Measurements from ENCODE around the gene COPG2. TPM values are rescaled to one million over a fixed set of nuclear protein-coding genes. Genes with fewer than 3 reads are reported as not detected.
"Not testable (repeated sequence)": the region's sequence is repeated elsewhere in the genome, so short reads cannot be mapped to it uniquely, and the experiment has no call there.

Gene COPG2
- polyA plus RNA-seq, 5 donors, result 37.2 to 50.7 (median 49.0) TPM

GRCh38 chr7:130570144-130570543, 98.4 kb downstream of the COPG2 start:
- DNase-seq, result not testable (repeated sequence)

GRCh38 chr7:130566898-130567280, 101.7 kb downstream of the COPG2 start:
- DNase-seq, result no peak

GRCh38 chr7:130566168-130566897, 102.2 kb downstream of the COPG2 start:
- peak; percentile 51 to 58 for DNase-seq

GRCh38 chr7:130560972-130561371, 107.6 kb downstream of the COPG2 start:
- DNase-seq, result no peak

GRCh38 chr7:130559184-130559583, 109.4 kb downstream of the COPG2 start:
- no peak for DNase-seq

- DNase-seq, result no peak
These were observed 114.1 kb downstream of the COPG2 start for GRCh38 chr7:130554481-130554880.

- DNase-seq, result no peak
These were observed 115.0 kb downstream of the COPG2 start for GRCh38 chr7:130553398-130554029.

- no peak for DNase-seq
These were observed 124.2 kb downstream of the COPG2 start for GRCh38 chr7:130544356-130544755.

GRCh38 chr7:130543487-130544010, 125.0 kb downstream of the COPG2 start:
- DNase-seq, result no peak

GRCh38 chr7:130542297-130542696, 126.3 kb downstream of the COPG2 start:
- DNase-seq, result not testable (repeated sequence)

- DNase-seq, result not testable (repeated sequence)
These were observed 127.3 kb downstream of the COPG2 start for GRCh38 chr7:130541287-130541686.

GRCh38 chr7:130537894-130538293, 130.7 kb downstream of the COPG2 start:
- DNase-seq, result not testable (repeated sequence)

GRCh38 chr7:130529417-130529816, 139.1 kb downstream of the COPG2 start:
- no peak for DNase-seq

- DNase-seq, result not testable (repeated sequence)
These were observed 140.7 kb downstream of the COPG2 start for GRCh38 chr7:130527752-130528355.

GRCh38 chr7:130524628-130525027, 143.9 kb downstream of the COPG2 start:
- DNase-seq, result no peak

- DNase-seq, result not testable (repeated sequence)
These were observed 144.9 kb downstream of the COPG2 start for GRCh38 chr7:130523519-130524125.

GRCh38 chr7:130521258-130521951, 147.1 kb downstream of the COPG2 start:
- DNase-seq, result no peak

- DNase-seq, result no peak
These were observed 153.1 kb downstream of the COPG2 start for GRCh38 chr7:130515315-130516040.

- DNase-seq, result no peak
These were observed 155.1 kb downstream of the COPG2 start for GRCh38 chr7:130513447-130513846.

GRCh38 chr7:130512038-130512437, 156.5 kb downstream of the COPG2 start:
- DNase-seq, result not testable (repeated sequence)

GRCh38 chr7:130506358-130506757, 162.2 kb downstream of the COPG2 start:
- no peak for DNase-seq

Measured in right lung (tissue), 5 donors.